CD4-positive, CD25-positive, alpha-beta regulatory T cell (primary cell): Measurements from ENCODE around the gene CD84. TPM values are rescaled to one million over a fixed set of nuclear protein-coding genes. Genes with fewer than 3 reads are reported as not detected.

ENCODE experiments used
- polyA plus RNA-seq, 4 donors: library from polyadenylated mRNA; unstranded; fragments of 300-500 nt; fragmentation: Illumina TruSeq; gene quantifications; one replicate each; pipeline ENCODE4 v1.2.3, GENCODE V29; 2021
- total RNA-seq: library from RNA; stranded (reverse); gene quantifications from one replicate; pipeline ENCODE4 v1.2.3, GENCODE V29; 2022

The CD84 gene
- total and polyA plus RNA-seq, 5 donors from 2014 or later, result 20.7 to 135 (median 32.8) TPM

Other genes with a start within 250 kb of the CD84 start
- 150 TPM for gene COPA, start 236.2 kb downstream of the CD84 start, total RNA-seq
- 100 to 1,000 TPM; 121 to 140 (median 133) TPM for gene COPA, start 236.2 kb downstream of the CD84 start, polyA plus RNA-seq
- gene NCSTN, start 236.1 kb downstream of the CD84 start, total RNA-seq, result 80.5 TPM
- 10 to 100 TPM; 59.3 to 66.3 (median 60.7) TPM for gene NCSTN, start 236.1 kb downstream of the CD84 start, polyA plus RNA-seq
- gene NHLH1, start 212.4 kb downstream of the CD84 start, total RNA-seq, result not detected
- gene NHLH1, start 212.4 kb downstream of the CD84 start, polyA plus RNA-seq, result under 1 TPM in 1 of 4 donors, not detected in 3; 0.06 TPM
- 0.07 TPM for gene VANGL2, start 178.9 kb downstream of the CD84 start, total RNA-seq
- not detected for gene VANGL2, start 178.9 kb downstream of the CD84 start, polyA plus RNA-seq
- 60.0 TPM for gene SLAMF6, start 56.2 kb downstream of the CD84 start, total RNA-seq
- 100 to 1,000 TPM; 122 to 163 (median 141) TPM for gene SLAMF6, start 56.2 kb downstream of the CD84 start, polyA plus RNA-seq
- gene SLAMF1, start 67.5 kb upstream of the CD84 start, total RNA-seq, result 70.3 TPM
- gene SLAMF1, start 67.5 kb upstream of the CD84 start, polyA plus RNA-seq, result 10 to 100 TPM; 33.5 to 45.4 (median 39.5) TPM
- 290 TPM for gene CD48, start 132.3 kb upstream of the CD84 start, total RNA-seq
- 100 to 1,000 TPM; 196 to 269 (median 240) TPM for gene CD48, start 132.3 kb upstream of the CD84 start, polyA plus RNA-seq
- 0.76 TPM for gene SLAMF7, start 159.8 kb upstream of the CD84 start, total RNA-seq
- under 1 TPM; 0.07 to 0.88 (median 0.15) TPM for gene SLAMF7, start 159.8 kb upstream of the CD84 start, polyA plus RNA-seq
- 105 TPM for gene LY9, start 216.7 kb upstream of the CD84 start, total RNA-seq
- gene LY9, start 216.7 kb upstream of the CD84 start, polyA plus RNA-seq, result 100 to 1,000 TPM; 124 to 147 (median 131) TPM